ENCODE data around the gene FAM83D. TPM values are rescaled to one million over a fixed set of nuclear protein-coding genes. Genes with fewer than 3 reads are reported as not detected.

Gene FAM83D
- total RNA-seq, 1 donor from 2014 or later = 73.9 TPM

DNA sequence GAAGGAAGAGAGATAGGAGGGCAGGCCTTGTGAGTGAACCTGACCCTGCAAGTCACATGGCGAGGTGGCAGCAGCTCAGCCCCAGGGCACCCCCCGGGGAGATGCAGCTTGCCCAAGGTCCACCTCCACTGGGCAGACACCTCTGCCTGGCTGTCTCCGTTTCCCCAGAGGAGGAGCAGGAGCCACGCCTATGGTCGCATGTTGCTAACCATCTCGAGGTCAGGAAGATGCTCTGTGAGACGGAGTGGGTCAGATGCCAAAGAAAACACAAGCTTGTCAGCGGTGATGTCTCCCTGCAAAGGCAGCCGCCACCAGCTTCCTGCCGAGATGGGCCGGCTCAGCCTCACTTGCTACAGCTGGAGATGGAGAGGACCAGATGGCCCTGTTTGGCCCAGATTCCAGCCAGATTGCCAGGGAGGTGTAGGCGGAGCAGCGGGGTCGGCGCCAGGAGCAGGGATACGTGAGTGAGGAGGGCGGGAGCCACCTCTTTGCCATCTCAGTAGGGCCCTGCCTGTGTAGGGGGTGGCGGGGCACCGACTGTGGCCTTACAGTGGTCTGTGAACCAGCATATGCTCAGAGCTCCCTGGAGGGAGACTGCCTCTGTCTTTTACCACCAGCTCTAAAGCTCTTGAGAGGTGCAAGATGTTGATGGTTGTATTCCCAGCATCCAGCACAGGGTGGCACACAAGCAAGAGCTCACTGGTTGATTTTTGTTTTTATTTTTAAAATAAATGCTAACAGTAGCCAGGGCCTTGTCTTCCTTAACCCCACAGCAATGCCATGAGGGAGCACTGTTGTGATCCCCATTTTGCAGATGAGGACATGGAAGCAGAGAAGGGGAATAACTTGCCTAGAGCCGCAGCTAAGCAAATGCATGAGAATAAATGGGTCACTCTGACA is 42.9 kb upstream of the FAM83D start:
- H3K27me3 Mint-ChIP-seq (ENCODE audit: insufficient read depth, low read depth) = peaks cover 13% of the 10 kb centered on the region
- H3K79me2 ChIP-seq (ENCODE audit: low read depth) = no peaks in the 10 kb centered on the region
- H3K27me3 ChIP-seq = peaks cover 7% of the 10 kb centered on the region
- H3K9me3 ChIP-seq (ENCODE audit: low read depth) = no peaks in the 10 kb centered on the region
- H3K4me2 ChIP-seq = no peak overlapping the region
- no peaks in the 10 kb centered on the region for H3K36me3 ChIP-seq
- TF ChIP-seq EZH2 (IDR thresholded peaks at IDR 0.05) (no peak), CTCF (IDR thresholded peaks at IDR 0.05) (no peak), EZH2phosphoT487 (IDR thresholded peaks at IDR 0.05) (no peak)
- H3K4me1 ChIP-seq = no peaks in the 10 kb centered on the region
- H3K27ac ChIP-seq = no peak overlapping the region
- no peak overlapping the region for H2AFZ ChIP-seq (replicated peaks)
- H3K9me3 Mint-ChIP-seq = no peaks in the 10 kb centered on the region
- H3K36me3 Mint-ChIP-seq = no peaks in the 10 kb centered on the region
- H3K4me1 Mint-ChIP-seq = no peaks in the 10 kb centered on the region
- H3K9ac ChIP-seq = no peak overlapping the region
- H3K4me3 Mint-ChIP-seq = no peak overlapping the region
- no peaks in the 10 kb centered on the region for H3F3A ChIP-seq (ENCODE audit: low read depth)
- H3K27ac Mint-ChIP-seq = no peak overlapping the region
- peaks cover 35% of the 10 kb centered on the region for H4K20me1 ChIP-seq (ENCODE audit: low read depth)
- H3K4me3 ChIP-seq = no peak overlapping the region
- no peak for DNase-seq (ENCODE audit: low spot score)

- Mint-ChIP-seq H3K36me3 (no peaks in the 10 kb centered on the region), H3K4me1 (no peaks in the 10 kb centered on the region), H3K27me3 (ENCODE audit: insufficient read depth, low read depth) (peaks cover 10% of the 10 kb centered on the region), H3K9me3 (no peaks in the 10 kb centered on the region), H3K27ac (no peak overlapping the region), H3K4me3 (no peak overlapping the region)
- TF ChIP-seq CTCF (IDR thresholded peaks at IDR 0.05) = no peak
- TF ChIP-seq EZH2phosphoT487 (IDR thresholded peaks at IDR 0.05) = no peak
- TF ChIP-seq EZH2 (IDR thresholded peaks at IDR 0.05) = no peak
- no peaks in the 10 kb centered on the region for H3F3A ChIP-seq (ENCODE audit: low read depth)
- DNase-seq (ENCODE audit: low spot score) = no peak
- no peaks in the 10 kb centered on the region for H3K9me3 ChIP-seq (ENCODE audit: low read depth)
- H3K27me3 ChIP-seq = peaks cover 5% of the 10 kb centered on the region
- no peak overlapping the region for H3K4me3 ChIP-seq
- H3K9ac ChIP-seq = no peak overlapping the region
- H2AFZ ChIP-seq (replicated peaks) = no peak overlapping the region
- no peaks in the 10 kb centered on the region for H3K36me3 ChIP-seq
- H4K20me1 ChIP-seq (ENCODE audit: low read depth) = peaks cover 28% of the 10 kb centered on the region
- no peaks in the 10 kb centered on the region for H3K79me2 ChIP-seq (ENCODE audit: low read depth)
- H3K27ac ChIP-seq = no peak overlapping the region
- H3K4me1 ChIP-seq = no peaks in the 10 kb centered on the region
- H3K4me2 ChIP-seq = no peak overlapping the region
These were observed 42.1 kb upstream of the FAM83D start for GRCh38 chr20:38883981-38884733.

GRCh38 chr20:38885357-38885756 is 40.9 kb upstream of the FAM83D start:
- Histone ChIP-seq H3K9ac (no peak overlapping the region), H2AFZ (replicated peaks) (no peak overlapping the region), H3K4me2 (no peak overlapping the region), H3K36me3 (no peaks in the 10 kb centered on the region), H3K27me3 (no peaks in the 10 kb centered on the region), H3K79me2 (ENCODE audit: low read depth) (no peaks in the 10 kb centered on the region), H3K4me1 (no peaks in the 10 kb centered on the region), H4K20me1 (ENCODE audit: low read depth) (peaks cover 20% of the 10 kb centered on the region), H3K4me3 (no peak overlapping the region), H3K9me3 (ENCODE audit: low read depth) (no peaks in the 10 kb centered on the region), H3K27ac (no peak overlapping the region), H3F3A (ENCODE audit: low read depth) (no peaks in the 10 kb centered on the region)
- Mint-ChIP-seq H3K36me3 (no peaks in the 10 kb centered on the region), H3K27ac (no peak overlapping the region), H3K27me3 (ENCODE audit: insufficient read depth, low read depth) (peaks cover 6% of the 10 kb centered on the region), H3K9me3 (no peaks in the 10 kb centered on the region), H3K4me3 (no peak overlapping the region), H3K4me1 (no peaks in the 10 kb centered on the region)
- TF ChIP-seq EZH2phosphoT487 (IDR thresholded peaks at IDR 0.05) = no peak
- no peak for TF ChIP-seq CTCF (IDR thresholded peaks at IDR 0.05)
- no peak for TF ChIP-seq EZH2 (IDR thresholded peaks at IDR 0.05)
- DNase-seq (ENCODE audit: low spot score) = no peak

Data from neural progenitor cell (in vitro differentiated cells).